ENCODE results near the gene SMIM26.

GRCh38 chr20:18548465-18548864, 18.8 kb upstream of the SMIM26 start:
- TF ChIP-seq CTCF (IDR thresholded peaks at IDR 0.05) (no peak), POLR2A (IDR thresholded peaks at IDR 0.05; ENCODE audit: low read length) (no peak), CEBPB (IDR thresholded peaks at IDR 0.05) (no peak), BHLHE40 (IDR thresholded peaks at IDR 0.05; ENCODE audit: low read depth, low read length) (no peak), EP300 (IDR thresholded peaks at IDR 0.05) (no peak)

Data from A549 (cell line).